ENCODE data around the gene AMOT.

The AMOT gene

GRCh38 chrX:112812741-112813140 lies 27.9 kb downstream of the AMOT start:
- no peak for DNase-seq
- in situ Hi-C loops (cut with MboI; ENCODE audit: low pct_unique_long_range_greater_than_20kb, low sequenced_read_pairs) = no loop called here

GRCh38 chrX:112808651-112809195 lies 31.9 kb downstream of the AMOT start:
- in situ Hi-C loops (cut with MboI; ENCODE audit: low pct_unique_long_range_greater_than_20kb, low sequenced_read_pairs) = no loop called here

GRCh38 chrX:112808007-112808406 lies 32.6 kb downstream of the AMOT start:
- DNase-seq = no peak
- in situ Hi-C loops (cut with MboI; ENCODE audit: low pct_unique_long_range_greater_than_20kb, low sequenced_read_pairs) = no loop called here

More at GRCh38 chrX:112808651-112809195, 31.9 kb downstream of the AMOT start:
- DNase-seq = no peak

DNA sequence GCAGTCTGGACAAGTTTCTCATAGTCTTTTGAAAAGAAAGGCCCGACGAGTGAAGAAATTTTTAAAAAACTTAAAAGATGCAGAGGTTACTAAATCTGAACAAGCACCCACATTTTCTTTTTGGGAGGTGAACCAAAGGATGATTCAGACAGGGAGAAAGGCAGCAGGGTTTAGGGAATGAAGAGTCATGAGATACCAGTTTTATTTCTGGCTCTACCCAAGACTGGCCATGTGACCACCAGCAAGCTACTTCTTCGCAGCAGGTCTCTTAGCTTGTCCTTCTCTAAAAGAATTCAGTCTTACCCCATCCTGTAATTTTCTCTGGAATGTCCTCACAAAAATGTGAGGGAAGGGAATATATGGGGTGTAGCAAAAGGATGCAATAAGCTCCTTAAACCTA lies 37.6 kb downstream of the AMOT start:
- no peak for DNase-seq
- in situ Hi-C loops (cut with MboI; ENCODE audit: low pct_unique_long_range_greater_than_20kb, low sequenced_read_pairs) = no loop called here

DNA sequence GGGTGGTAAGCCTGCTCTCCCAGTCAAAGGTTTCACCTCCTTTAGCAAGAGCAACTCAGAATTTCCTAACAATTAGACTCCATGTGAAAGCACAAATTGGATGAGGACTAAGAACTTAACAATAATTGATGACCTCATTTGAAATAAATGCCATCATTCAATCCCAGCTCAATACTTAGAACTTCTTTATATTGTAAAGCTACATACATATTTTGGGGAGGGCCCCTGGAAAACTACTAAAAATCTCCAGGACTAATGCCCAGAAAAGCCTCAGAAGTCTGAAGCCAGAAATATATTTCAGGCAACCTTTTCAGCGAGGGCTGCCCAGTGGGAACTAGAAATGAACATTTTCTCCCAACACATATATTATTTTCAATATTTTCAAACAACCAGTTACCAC lies 38.1 kb downstream of the AMOT start:
- in situ Hi-C loops (cut with MboI; ENCODE audit: low pct_unique_long_range_greater_than_20kb, low sequenced_read_pairs) = no loop called here
- no peak for DNase-seq

DNA sequence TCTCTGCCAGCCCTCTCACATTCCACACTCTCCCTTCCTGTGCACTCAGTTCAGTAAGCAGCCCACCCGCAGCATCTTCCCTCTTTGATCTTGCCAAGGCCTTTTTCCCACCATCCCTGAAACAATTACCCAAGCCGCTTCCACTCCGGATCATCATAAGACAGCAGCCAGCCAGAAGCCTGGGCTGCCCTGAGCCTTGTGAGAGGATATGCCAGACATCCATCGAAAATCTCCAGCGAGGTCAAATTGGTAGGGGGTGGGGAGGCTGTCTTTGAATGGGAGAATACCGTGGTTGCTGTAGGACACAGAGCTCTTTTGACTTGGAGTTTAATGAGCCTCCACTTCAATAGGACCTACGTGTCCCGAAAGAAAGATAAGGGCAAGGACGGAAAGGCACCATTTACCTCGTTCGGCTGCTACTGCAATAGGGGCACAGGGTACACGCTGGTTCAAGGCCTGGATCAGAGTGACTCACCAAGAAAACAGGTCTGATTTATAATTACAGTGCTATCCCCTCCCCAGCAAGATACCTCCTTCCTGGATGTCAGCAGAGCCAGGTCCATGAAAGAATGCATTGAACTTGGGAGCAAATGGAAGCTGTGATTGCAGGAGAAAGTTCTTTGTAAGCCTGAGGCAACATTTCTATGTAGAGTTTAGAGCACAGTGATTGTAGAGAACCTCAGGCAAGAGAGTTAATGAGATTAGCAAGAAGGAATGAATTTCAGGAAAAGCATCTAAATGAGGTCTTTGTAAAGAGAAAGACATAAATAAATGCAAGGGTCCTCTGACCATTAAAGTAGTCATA lies 39.5 kb downstream of the AMOT start:
- no peak for DNase-seq
- in situ Hi-C loops (cut with MboI; ENCODE audit: low pct_unique_long_range_greater_than_20kb, low sequenced_read_pairs) = no loop called here

GRCh38 chrX:112799425-112799824 lies 41.2 kb downstream of the AMOT start:
- no peak for DNase-seq
- in situ Hi-C loops (cut with MboI; ENCODE audit: low pct_unique_long_range_greater_than_20kb, low sequenced_read_pairs) = no loop called here

DNA sequence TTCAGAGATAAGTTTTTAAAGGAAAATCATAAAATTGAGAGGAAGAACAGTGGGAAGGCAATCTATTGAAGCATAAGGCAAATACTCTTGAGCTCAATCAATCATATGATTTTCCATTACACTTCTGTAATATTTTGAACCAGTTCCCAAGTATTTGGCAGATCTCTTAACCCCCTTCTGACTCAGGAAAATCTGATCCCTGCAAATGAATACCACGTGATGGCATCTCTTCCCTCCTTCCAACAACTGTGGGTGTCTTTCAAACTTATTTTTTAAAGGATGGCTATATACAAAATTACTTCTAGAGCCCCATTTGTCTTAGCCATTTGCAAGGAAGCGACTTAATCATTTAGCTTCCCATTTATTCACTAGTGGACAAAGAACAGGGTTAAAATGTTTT lies 41.9 kb downstream of the AMOT start:
- DNase-seq = no peak
- in situ Hi-C loops (cut with MboI; ENCODE audit: low pct_unique_long_range_greater_than_20kb, low sequenced_read_pairs) = no loop called here

DNA sequence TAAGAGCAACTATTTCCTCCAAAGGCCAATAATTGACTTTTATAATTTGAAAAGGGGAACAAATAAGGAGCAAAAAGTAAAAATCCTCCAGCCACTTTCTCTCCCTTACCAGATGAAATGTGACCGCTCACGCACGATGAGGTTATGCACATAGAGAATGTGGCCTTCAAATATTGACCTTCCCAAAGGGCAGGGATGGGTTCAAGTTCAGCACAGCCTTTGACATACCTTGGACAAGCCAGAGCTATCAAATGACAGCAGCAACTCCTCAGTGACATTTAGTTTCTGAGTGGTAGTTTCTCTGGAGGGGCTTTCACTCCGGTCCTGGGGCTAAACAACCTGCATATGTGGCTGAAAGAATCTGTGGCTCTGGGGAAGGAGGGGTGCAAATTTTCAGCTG lies 50.7 kb downstream of the AMOT start:
- DNase-seq = no peak
- in situ Hi-C loops (cut with MboI; ENCODE audit: low pct_unique_long_range_greater_than_20kb, low sequenced_read_pairs) = no loop called here

- in situ Hi-C loops (cut with MboI; ENCODE audit: low pct_unique_long_range_greater_than_20kb, low sequenced_read_pairs) = no loop called here
- DNase-seq = peak; percentile 55
Measured at GRCh38 chrX:112786076-112786475, 54.6 kb downstream of the AMOT start.

GRCh38 chrX:112785344-112785743 lies 55.3 kb downstream of the AMOT start:
- in situ Hi-C loops (cut with MboI; ENCODE audit: low pct_unique_long_range_greater_than_20kb, low sequenced_read_pairs) = no loop called here
- no peak for DNase-seq

DNA sequence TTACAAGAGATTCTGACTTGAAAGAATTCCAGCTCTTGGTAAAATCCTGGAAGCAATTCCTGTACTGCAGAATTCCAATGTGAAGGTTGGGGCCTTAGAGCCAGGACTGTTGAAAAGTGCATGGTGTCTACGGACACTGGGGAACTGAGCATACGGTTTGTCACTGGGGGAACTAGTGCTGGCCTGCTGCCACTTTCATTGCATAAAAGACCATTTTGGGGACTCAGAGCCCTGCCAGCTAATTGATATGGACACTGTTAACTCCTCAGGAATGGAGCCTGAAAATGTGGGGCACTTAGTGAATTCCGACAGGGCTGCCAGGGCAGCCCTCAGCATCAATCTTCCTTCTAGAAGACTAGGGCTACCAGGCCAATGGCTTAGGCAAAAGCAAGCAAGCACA lies 55.9 kb downstream of the AMOT start:
- in situ Hi-C loops (cut with MboI; ENCODE audit: low pct_unique_long_range_greater_than_20kb, low sequenced_read_pairs) = no loop called here

DNA sequence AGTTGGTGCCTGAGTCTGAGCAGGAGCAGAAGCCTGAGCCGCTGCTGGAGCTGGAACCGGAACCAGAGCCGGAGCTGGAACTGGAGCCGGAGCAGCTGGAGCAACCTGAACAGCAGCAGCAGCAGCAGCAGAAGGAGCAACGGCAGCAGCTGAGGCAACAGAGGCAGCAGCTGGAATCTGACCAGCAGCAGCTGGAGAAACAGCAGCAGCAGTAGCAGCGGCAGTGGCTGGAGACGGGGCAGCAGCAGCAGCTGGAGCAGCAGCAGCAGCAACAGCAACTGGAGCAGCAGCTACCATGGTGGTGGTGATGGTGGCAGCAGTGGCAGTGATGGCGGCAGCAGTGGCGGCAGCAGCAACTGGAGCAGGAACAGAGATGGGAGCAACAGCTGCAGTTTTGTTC lies 61.5 kb downstream of the AMOT start:
- DNase-seq = no peak
- in situ Hi-C loops (cut with MboI; ENCODE audit: low pct_unique_long_range_greater_than_20kb, low sequenced_read_pairs) = no loop called here

More for the DNA sequence above, 55.9 kb downstream of the AMOT start:
- DNase-seq = no peak

- in situ Hi-C loops (cut with MboI; ENCODE audit: low pct_unique_long_range_greater_than_20kb, low sequenced_read_pairs) = no loop called here
- no peak for DNase-seq
Measured at GRCh38 chrX:112774651-112775293, 65.9 kb downstream of the AMOT start.

- in situ Hi-C loops (cut with MboI; ENCODE audit: low pct_unique_long_range_greater_than_20kb, low sequenced_read_pairs) = no loop called here
- no peak for DNase-seq
Measured at GRCh38 chrX:112774142-112774541, 66.5 kb downstream of the AMOT start.

GRCh38 chrX:112769034-112769433 lies 71.6 kb downstream of the AMOT start:
- DNase-seq = no peak
- in situ Hi-C loops (cut with MboI; ENCODE audit: low pct_unique_long_range_greater_than_20kb, low sequenced_read_pairs) = no loop called here

GRCh38 chrX:112768563-112768962 lies 72.1 kb downstream of the AMOT start:
- in situ Hi-C loops (cut with MboI; ENCODE audit: low pct_unique_long_range_greater_than_20kb, low sequenced_read_pairs) = no loop called here
- DNase-seq = no peak

DNA sequence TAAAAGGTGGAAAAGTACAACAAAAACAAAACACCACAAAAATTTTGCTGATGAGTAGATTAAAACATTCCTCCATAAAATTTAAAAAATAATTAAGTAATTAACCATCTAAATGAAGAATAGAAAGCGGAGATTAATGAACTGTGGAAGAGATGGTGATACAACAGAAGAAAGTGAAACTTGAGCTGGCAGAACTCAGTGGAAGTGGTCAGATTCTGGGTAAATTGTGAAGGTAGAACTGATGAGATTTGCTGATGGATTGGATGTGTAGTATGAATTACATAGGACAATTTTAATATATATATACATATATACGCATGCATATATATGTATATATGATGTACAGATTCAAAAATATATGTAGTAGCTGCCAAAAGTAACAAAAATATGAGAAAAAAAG lies 73.9 kb downstream of the AMOT start:
- in situ Hi-C loops (cut with MboI; ENCODE audit: low pct_unique_long_range_greater_than_20kb, low sequenced_read_pairs) = no loop called here
- no peak for DNase-seq

DNA sequence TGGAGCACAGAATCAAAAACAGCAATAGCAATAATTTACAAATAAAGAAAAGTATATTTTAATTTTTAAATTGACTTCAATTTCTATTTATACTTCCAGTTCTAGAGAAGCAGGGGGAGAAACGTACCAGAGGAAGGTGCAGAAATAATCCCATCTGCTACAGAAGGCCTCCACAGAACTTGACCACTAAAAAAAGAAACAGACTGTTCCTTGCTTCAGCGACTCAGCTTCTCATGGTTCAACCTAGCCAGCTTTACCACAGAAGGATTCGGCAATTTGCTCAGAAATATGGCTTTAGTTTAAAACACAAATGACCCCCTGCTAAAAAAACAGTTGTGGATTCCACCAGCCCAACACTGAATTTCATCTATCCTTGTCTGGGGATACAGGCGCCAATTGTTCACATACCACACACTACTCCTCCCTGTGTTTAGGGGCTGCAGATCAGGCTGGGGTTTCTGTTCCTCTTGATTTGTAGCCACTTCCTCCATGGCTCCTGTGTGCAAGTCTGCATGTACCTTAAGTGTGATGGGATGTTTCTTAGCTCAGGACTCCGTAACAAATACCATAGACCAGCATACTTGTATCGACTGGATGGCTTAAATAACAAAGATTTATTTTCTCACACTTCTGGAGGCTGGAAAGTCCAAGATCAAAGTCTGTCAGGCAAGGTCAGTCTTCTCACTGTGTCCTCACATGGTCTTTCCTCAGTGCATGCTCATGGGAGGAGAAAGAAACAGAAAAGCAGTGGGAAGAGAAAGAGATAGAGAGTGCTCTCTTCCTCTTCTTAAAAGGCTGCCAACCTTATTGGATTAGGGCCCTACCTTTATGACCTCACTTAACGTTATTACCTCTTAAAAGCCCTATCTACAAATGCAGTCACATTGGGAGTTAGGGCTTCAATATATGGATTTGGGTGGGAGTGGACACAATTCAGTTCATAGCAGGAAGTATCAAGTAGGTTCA lies 79.1 kb downstream of the AMOT start:
- peak; percentile 19 for DNase-seq
- in situ Hi-C loops (cut with MboI; ENCODE audit: low pct_unique_long_range_greater_than_20kb, low sequenced_read_pairs) = no loop called here

All from KBM-7 (cell line).